NCI-H82 treated with DMSO at 0.1 percent for 48 hours (cell line): ENCODE measurements around the gene WWP2.

ENCODE experiments used
- DNase-seq: peaks from one replicate; lab custom pipeline; 2025; ENCODE audit not compliant: unreplicated experiment; lab: John Stamatoyannopoulos, UW

WWP2 gene

DNA sequence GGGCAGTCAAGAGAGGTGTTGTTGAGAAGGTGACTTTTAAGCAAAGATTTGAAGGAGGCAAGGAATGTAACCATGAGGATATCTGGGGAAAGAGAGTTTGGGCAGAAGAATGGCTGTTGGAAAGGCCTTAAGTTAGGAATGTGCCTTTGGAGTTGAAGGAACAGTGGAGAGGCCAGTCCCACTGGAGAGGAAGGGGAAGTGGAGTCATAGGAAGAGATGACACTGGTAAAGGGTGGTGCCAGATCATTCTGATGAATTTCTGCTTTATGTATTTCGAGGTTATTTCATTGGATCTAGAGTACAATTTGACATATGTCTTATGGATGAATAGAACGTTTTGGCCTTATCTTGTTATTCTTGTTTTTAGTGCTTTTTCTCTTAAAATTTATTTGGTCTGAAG is 93.5 kb downstream of the WWP2 start:
- DNase-seq, result no peak

GRCh38 chr16:69858191-69859104 is 96.3 kb downstream of the WWP2 start:
- DNase-seq, result no peak

DNA sequence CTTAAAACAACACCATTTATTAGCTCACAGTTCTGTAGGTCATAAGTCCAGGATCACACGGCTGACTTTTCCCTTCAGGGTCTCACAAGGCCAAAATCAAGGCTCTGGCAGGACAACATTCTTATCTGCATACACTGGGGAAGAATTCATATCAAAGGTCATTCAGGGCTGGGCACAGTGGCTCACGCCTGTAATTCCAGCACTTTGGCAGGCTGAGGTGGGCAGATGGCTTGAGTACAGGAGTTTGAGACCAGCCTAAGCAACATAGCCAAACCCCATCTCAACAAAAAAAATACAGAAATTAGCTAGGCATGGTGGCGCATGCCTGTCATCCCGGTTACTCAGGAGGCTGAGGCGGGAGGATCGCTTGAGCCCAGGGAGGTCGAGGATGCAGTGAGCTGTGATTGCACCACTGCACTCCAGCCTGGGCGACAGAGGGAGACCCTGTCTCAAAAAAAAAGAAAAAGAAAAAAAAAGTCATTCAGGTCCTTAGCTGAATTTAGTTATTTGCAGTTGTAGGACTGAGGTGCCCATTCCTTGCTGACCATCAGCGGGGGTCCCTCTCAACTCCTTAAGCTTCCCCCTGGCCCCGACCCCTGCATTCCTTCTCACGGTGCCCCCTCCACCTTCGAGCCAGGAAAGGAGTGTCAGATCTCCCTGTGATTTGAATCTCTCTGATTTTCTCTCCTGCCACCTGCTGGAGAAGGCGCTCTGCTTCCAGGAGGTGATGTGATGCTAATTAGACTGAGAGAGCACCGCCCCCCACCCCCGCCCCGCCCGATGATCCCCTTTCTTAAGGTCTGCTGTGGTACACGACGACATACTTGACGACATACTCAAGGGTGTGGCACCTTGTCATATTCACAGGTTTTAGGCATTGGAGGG is 97.2 kb downstream of the WWP2 start:
- DNase-seq, result no peak

DNA sequence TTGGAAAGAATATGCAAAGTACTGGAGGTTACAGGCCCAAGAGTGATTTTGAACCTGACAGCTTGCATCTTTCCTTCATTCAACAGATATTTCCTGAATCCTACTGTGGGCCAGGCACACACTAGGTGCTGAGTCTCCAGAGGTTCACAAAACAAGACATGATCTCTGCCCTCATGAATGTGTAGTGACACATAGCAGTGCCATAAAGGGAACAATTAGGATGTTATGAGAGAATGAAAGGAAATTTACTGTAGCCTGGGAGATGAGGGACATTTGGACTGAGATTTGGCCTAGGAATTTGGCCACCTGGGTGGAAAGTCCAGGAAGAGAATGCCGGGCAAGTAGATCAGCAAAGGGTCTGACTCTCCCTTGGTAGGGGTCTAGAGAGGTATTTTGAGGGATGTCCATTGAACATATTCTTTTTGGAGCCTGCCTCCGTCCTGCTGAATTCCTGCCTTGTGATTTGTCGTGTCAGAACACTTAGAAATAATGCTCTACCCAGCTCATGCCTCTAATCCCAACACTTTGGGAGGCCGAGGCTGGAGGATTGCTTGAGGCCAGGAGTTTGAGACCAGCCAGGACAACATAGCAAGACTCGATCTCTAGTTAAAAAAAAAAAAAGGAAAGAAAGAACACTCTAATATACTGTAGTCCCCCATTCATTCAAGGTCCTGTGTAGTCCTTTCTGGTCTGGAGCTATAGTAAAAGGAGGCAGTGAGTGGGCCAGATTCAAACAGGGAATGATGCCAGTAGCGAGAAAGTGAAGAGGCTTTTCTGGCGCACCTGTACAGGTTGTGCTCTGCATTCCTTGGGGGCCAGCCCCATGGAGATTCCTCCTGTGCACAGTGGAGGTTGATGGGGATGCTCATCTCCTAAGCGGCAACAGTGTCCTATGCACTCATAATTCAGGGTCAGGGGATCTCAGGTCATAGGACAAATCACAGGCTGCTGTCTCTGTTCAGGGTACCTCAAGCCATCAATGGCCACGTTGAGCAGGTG is 98.4 kb downstream of the WWP2 start:
- no peak for DNase-seq

- no peak for DNase-seq
Measured at GRCh38 chr16:69861292-69862030, 99.3 kb downstream of the WWP2 start.

DNA sequence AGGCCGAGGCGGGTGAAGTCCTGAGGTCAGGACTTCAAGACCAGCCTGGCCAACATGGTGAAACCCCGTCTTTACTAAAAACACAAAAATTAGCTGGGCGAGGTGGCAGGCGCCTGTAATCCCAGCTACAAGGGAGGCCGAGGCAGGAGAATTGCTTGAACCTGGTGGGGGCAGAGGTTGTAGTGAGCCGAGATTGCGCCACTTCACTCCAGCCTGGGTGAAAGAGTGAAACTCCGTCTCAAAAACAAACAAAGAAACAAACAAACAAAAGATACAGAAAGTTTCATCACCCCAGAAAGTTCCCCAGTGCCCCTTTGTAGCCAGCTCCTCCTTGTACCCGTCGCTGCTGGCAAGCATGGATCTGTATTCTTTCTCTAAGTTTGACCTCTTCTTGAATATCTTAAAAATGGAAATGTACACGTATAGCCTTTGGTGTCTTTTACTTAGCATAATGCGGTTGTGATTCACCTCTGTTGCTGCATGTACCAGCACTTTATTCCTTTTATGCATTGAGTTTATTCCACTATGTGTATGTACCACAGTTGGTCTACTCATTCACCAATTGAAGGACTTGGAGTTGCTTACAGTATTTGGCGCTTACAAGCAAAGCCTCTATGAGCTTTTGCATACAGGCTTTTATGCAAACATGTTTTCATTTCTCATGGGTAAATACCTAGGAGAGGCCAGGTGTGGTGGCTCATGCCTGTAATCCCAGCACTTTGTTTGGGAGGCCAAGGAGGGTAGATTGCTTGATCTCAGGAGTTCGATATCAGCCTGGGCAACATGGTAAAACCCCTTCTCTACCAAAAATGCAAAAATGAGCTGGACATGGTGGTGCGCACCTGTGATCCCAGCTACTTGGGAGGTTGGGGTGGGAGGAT is 101.5 kb downstream of the WWP2 start:
- DNase-seq, result no peak

DNA sequence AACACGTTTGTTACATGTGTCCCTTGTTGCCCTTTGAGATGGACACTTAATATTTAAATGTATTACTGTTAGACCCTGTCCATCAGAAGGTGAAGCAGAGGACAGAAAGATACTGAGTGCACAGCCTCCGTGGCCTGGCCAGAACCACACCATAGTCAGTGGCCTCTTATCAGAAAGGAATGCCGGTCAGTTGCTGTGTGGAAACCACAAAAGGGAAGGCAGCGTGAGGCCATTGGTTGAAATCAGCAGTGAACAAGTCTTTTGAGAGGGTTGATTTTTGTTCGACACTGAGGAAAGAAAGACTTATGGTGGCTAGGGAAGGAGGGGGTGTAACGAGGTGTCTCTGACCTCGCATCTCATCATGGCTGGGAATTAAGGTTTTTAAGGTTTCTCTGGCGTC is 103.6 kb downstream of the WWP2 start:
- DNase-seq, result no peak

- no peak for DNase-seq
Measured at GRCh38 chr16:69867784-69868560, 105.8 kb downstream of the WWP2 start.

DNA sequence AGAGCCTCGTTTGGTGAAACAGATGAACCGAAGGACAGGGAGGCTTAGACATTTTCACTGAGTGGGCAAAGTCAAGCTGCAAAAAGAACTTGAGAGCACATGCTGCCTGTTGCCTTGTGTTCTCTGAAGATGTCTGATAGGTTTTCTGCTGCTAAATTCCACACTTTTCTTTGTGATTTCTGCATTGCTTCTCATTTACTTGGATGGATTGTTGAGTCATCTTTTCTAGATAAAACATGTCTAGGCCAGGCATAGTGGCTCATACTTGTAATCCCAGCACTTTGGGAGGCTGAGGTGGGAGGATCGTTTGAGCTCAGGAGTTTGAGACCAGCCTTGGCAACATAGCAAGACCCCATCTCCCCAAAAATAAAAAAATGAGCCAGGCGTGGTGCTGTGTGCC is 108.6 kb downstream of the WWP2 start:
- DNase-seq, result no peak

DNA sequence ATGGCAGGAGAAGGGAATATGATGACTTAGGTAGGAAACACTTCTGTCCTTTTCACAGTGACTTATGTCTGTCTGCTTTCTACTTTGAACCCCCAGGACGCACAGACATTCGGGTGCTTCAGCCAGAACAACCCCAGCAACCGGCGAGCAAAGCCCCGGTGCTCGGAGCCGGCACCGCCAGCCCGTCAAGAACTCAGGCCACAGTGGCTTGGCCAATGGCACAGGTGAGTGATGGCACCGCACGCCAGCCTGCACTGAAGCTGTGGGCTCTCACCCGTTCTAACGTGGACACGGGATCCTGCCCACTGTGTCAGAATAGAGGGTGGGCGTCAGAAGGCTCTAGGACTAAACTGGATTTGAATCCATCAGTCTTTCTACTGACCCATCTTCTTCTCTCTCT is 109.6 kb downstream of the WWP2 start:
- DNase-seq, result no peak

GRCh38 chr16:69872888-69873287 is 110.8 kb downstream of the WWP2 start:
- no peak for DNase-seq

- DNase-seq, result no peak
Measured at GRCh38 chr16:69873783-69874182, 111.7 kb downstream of the WWP2 start.

DNA sequence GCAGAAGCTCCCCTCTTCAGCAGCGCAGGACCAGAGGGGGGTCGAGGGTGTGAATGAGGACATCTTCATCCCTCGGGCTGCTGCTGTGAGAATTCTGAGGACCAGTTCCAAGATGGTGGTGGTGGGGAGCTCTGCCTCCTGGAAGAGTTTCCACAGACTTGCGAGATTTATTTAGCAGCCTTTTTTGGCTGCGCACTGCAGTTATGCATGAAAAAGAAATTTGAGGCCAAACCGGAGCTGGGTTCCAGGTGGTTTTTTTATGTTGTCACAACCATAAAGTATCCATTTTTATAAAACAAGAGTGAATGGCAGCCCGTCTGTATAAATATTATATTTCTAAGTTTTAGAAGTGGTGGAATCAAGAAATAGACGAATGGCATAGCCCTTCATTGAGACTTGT is 112.1 kb downstream of the WWP2 start:
- no peak for DNase-seq

DNA sequence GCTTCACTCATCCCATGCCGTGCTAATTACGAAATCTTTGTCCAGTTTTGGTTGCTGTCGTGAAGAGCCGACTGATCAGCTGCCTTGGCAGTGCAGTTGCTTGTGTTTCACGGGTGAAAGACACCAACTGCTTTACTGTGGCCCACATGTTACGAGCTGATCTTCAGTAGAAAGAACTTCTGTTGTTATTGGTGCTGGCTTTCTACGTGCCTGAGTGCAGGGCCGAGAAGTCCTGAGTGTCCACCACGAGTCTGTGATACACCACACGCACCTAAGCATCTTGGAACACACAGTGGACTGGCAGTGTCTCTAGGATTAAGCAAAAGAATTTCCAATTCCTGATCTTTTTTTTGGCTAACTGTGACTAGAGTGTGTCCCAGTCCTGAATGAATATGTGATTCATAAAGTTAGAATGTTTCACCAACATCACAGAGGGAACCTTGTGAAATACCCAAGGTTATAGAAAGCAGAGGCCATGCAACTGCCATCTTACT is 118.6 kb downstream of the WWP2 start:
- DNase-seq, result no peak

- no peak for DNase-seq
Measured at GRCh38 chr16:69881141-69881540, 119.0 kb downstream of the WWP2 start.

GRCh38 chr16:69883744-69884143 is 121.6 kb downstream of the WWP2 start:
- no peak for DNase-seq

GRCh38 chr16:69885722-69886121 is 123.6 kb downstream of the WWP2 start:
- no peak for DNase-seq

GRCh38 chr16:69886726-69887125 is 124.6 kb downstream of the WWP2 start:
- no peak for DNase-seq
